ENCODE data around the gene PARP12.
"Not testable (repeated sequence)": the region's sequence is repeated elsewhere in the genome, so short reads cannot be mapped to it uniquely, and the experiment has no call there.

The PARP12 gene

DNA sequence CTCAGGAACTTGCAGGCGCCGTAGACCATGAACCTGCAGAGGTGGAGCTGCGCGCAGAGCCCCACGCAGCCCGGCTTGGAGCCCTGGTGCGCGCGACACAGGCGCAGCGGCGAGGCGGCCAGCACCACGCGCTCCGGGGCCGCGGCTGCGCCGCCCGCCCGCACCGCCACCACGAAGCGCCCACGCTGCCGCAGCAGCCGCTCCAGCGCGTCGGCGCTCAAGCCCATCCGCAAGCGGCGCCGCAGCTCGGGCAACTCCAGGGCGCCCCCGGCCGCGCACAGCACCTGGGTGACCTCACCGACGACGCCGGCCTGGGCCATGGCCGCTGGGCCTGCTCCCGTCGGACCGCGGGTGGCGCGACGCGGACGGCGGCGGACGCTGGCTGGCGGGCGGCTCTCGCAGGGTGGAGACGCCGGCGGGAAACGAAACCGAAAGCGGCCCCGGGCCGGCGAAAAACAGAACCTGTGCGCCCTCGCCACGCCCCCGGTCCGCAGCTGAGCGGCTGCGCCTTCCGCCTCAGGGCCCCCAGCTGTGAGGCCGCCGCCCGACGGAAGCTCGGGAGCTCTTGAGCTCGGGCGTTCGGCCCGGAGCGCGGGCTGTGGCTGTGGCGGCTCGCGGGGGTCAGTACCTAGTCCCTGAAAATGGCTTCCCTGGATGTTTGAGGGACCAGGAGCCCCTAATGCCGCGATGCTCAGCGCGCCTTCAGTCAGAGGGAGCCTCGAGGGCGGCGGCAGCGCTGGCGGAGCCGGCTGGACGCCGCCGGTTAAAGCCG is at the start of gene PARP12 (continued):
- TF ChIP-seq ZNF596 (tag by site-specific recombination; IDR thresholded peaks at IDR 0.05) (0 out of 2 replicates have a peak, but pooled peaks have one; percentile 49), ZNF600 (tag by site-specific recombination; IDR thresholded peaks at IDR 0.05) (peak; percentile 37), ZNF501 (tag by site-specific recombination; IDR thresholded peaks at IDR 0.05) (peak; percentile 37; the same call in 1 of the 2 replicates), ZFHX2 (tag by site-specific recombination; conservative IDR thresholded peaks at IDR 0.05) (0 out of 2 replicates have a peak, but pooled peaks have one; percentile 8), TCF7L2 (IDR thresholded peaks at IDR 0.05; ENCODE audit: borderline replicate concordance, low read depth, low read length) (no peak), ZBTB20 (tag by site-specific recombination; IDR thresholded peaks at IDR 0.05) (peak; percentile 42; the same call in 1 of the 2 replicates), OSR2 (tag by site-specific recombination; IDR thresholded peaks at IDR 0.05) (0 out of 2 replicates have a peak, but pooled peaks have one; percentile 28), ZNF843 (tag by site-specific recombination; IDR thresholded peaks at IDR 0.05) (no peak), SP7 (tag by site-specific recombination; IDR thresholded peaks at IDR 0.05) (peak; percentile 28), ZNF660 (tag by site-specific recombination; IDR thresholded peaks at IDR 0.05) (peak; percentile 76), IKZF3 (tag by site-specific recombination; IDR thresholded peaks at IDR 0.05) (0 out of 2 replicates have a peak, but pooled peaks have one; percentile 34), ZBTB6 (tag by site-specific recombination; IDR thresholded peaks at IDR 0.05) (peak; percentile 21; the same call in 1 of the 2 replicates), ZSCAN30 (tag by site-specific recombination; IDR thresholded peaks at IDR 0.05) (peak; percentile 92), PBX3 (CRISPR knock-in tag; IDR thresholded peaks at IDR 0.05) (peak; percentile 92), KLF16 (tag by site-specific recombination; IDR thresholded peaks at IDR 0.05) (0 out of 2 replicates have a peak, but pooled peaks have one; percentile 32), ZNF10 (tag by site-specific recombination; IDR thresholded peaks at IDR 0.05) (no peak), ZEB2 (tag by site-specific recombination; IDR thresholded peaks at IDR 0.05) (peak; percentile 64), KLF1 (tag by site-specific recombination; IDR thresholded peaks at IDR 0.05) (peak; percentile 77), KLF10 (tag by site-specific recombination; IDR thresholded peaks at IDR 0.05) (peak; percentile 95), YY2 (tag by site-specific recombination; IDR thresholded peaks at IDR 0.05) (peak; percentile 27; the same call in 1 of the 2 replicates), ZNF626 (tag by site-specific recombination; IDR thresholded peaks at IDR 0.05) (peak; percentile 52; the same call in 1 of the 2 replicates)
- TF ChIP-seq, protein P1, sequence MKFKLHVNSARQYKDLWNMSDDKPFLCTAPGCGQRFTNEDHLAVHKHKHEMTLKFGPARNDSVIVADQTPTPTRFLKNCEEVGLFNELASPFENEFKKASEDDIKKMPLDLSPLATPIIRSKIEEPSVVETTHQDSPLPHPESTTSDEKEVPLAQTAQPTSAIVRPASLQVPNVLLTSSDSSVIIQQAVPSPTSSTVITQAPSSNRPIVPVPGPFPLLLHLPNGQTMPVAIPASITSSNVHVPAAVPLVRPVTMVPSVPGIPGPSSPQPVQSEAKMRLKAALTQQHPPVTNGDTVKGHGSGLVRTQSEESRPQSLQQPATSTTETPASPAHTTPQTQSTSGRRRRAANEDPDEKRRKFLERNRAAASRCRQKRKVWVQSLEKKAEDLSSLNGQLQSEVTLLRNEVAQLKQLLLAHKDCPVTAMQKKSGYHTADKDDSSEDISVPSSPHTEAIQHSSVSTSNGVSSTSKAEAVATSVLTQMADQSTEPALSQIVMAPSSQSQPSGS (tag by site-specific recombination; IDR thresholded peaks at IDR 0.05; ENCODE audit: low read depth): no peak
- TF ChIP-seq, protein P2, sequence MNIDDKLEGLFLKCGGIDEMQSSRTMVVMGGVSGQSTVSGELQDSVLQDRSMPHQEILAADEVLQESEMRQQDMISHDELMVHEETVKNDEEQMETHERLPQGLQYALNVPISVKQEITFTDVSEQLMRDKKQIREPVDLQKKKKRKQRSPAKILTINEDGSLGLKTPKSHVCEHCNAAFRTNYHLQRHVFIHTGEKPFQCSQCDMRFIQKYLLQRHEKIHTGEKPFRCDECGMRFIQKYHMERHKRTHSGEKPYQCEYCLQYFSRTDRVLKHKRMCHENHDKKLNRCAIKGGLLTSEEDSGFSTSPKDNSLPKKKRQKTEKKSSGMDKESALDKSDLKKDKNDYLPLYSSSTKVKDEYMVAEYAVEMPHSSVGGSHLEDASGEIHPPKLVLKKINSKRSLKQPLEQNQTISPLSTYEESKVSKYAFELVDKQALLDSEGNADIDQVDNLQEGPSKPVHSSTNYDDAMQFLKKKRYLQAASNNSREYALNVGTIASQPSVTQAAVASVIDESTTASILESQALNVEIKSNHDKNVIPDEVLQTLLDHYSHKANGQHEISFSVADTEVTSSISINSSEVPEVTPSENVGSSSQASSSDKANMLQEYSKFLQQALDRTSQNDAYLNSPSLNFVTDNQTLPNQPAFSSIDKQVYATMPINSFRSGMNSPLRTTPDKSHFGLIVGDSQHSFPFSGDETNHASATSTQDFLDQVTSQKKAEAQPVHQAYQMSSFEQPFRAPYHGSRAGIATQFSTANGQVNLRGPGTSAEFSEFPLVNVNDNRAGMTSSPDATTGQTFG (tag by site-specific recombination; IDR thresholded peaks at IDR 0.05; ENCODE audit: borderline replicate concordance): no peak
- TF ChIP-seq, protein P3, sequence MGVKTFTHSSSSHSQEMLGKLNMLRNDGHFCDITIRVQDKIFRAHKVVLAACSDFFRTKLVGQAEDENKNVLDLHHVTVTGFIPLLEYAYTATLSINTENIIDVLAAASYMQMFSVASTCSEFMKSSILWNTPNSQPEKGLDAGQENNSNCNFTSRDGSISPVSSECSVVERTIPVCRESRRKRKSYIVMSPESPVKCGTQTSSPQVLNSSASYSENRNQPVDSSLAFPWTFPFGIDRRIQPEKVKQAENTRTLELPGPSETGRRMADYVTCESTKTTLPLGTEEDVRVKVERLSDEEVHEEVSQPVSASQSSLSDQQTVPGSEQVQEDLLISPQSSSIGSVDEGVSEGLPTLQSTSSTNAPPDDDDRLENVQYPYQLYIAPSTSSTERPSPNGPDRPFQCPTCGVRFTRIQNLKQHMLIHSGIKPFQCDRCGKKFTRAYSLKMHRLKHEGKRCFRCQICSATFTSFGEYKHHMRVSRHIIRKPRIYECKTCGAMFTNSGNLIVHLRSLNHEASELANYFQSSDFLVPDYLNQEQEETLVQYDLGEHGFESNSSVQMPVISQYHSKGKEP (tag by site-specific recombination; IDR thresholded peaks at IDR 0.05): 0 out of 2 replicates have a peak, but pooled peaks have one; percentile 26

DNA sequence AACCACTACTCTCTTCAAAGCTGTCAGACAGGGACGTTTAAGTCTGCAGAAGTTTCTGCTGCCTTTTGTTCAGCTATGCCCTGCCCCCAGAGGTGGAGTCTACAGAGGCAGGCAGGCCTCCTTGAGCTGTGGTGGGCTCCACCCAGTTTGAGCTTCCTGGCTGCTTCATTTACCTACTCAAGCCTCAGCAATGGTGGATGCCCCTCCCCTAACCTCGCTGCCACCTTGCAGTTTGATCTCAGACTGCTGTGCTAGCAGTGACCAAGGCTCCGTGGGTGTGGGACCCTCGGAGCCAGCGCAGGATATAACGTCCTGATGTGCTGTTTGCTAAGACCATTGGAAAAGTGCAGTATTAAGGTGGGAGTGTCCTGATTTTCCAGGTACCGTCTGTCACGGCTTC is 46.0 kb upstream of the PARP12 start:
- H3K9me3 ChIP-seq (ENCODE audit: control insufficient read depth, insufficient read depth, low read depth, low read length); H3K4me3 ChIP-seq (ENCODE audit: low read depth, low read length); POLR2A ChIA-PET; CTCF ChIA-PET; H3K27ac ChIP-seq (ENCODE audit: extremely low read depth, low read depth, low read length); H3K4me1 ChIP-seq (ENCODE audit: control insufficient read depth, insufficient read depth, low read length): not testable (repeated sequence)
- H3K36me3 ChIP-seq (ENCODE audit: control insufficient read depth in 2 of 2, insufficient read depth in 1 of 2, low read length in 2 of 2): peaks cover 0 to 25% of the 10 kb centered on the region in 2 experiments; a peak in 2 of 3 replicates

Measured in HEK293 (cell line).